MCF 10A (cell line): ENCODE measurements around the gene UQCC3. TPM values are rescaled to one million over a fixed set of nuclear protein-coding genes. Genes with fewer than 3 reads are reported as not detected.

ENCODE experiments used
- BruUV-seq: library from RNA; stranded (reverse); fragments of 400-500 nt; replicated peaks from 2 replicates; lab custom pipeline; 2021; lab: Mats Ljungman, UMichigan
- CTCF ChIA-PET: fragments of 300-600 bp; sonication (Branson Sonifier 250); formaldehyde crosslinking; extraction: SDS; loops from one replicate; lab custom pipeline; 2021; ENCODE audit warnings: antibody characterized with exemption, inconsistent platforms; lab: Yijun Ruan, JAX
- POLR2A ChIA-PET: fragments of 300-600, 350-650 bp; sonication (Branson Sonifier 250); formaldehyde crosslinking; extraction: SDS; loops from one replicate; lab custom pipeline; 2020; ENCODE audit warnings: antibody characterized with exemption, inconsistent platforms; lab: Yijun Ruan, JAX
- DNase-seq: peaks from one replicate; pipeline ENCODE4 v3.0.0-alpha.2; 2018; ENCODE audit not compliant: unreplicated experiment
- H3K27ac Mint-ChIP-seq: one replicate; pipeline ENCODE4 v1.8.0; 2022; ENCODE audit warnings: mild to moderate bottlenecking, low read depth, mixed read lengths; ENCODE audit not compliant: unreplicated experiment
- H3K27me3 Mint-ChIP-seq: one replicate; pipeline ENCODE4 v1.8.0; 2022; ENCODE audit warnings: mixed read lengths; ENCODE audit not compliant: insufficient read depth, unreplicated experiment
- H3K36me3 Mint-ChIP-seq: one replicate; pipeline ENCODE4 v1.8.0; 2022; ENCODE audit warnings: mild to moderate bottlenecking, moderate library complexity, mixed read lengths; ENCODE audit not compliant: insufficient read depth, unreplicated experiment
- H3K4me1 Mint-ChIP-seq: one replicate; pipeline ENCODE4 v1.8.0; 2022; ENCODE audit warnings: mixed read lengths; ENCODE audit not compliant: insufficient read depth, unreplicated experiment
- H3K4me3 Mint-ChIP-seq: one replicate; pipeline ENCODE4 v1.8.0; 2022; ENCODE audit warnings: mild to moderate bottlenecking, moderate library complexity, mixed read lengths; ENCODE audit not compliant: unreplicated experiment
- H3K9me3 Mint-ChIP-seq: one replicate; pipeline ENCODE4 v1.8.0; 2022; ENCODE audit warnings: mixed read lengths; ENCODE audit not compliant: unreplicated experiment
- CTCF ChIP-seq: fragments of 200-600 bp; IDR thresholded peaks from one replicate; pipeline ENCODE4 v1.8.0; 2022; ENCODE audit warnings: antibody characterized with exemption, mild to moderate bottlenecking; ENCODE audit not compliant: unreplicated experiment
- intact Hi-C: fragments of 100-400 bp; cut with micrococcal nuclease; formaldehyde crosslinking; loops from 2 replicates; pipeline ENCODE4 v1.14.1; 2022
- total RNA-seq: library from RNA; stranded (reverse); gene quantifications from 2 replicates; pipeline ENCODE4 v1.2.3, GENCODE V29; 2022

The UQCC3 gene
- total RNA-seq, 1 experiment from 2014 or later: 13.8 TPM

- intact Hi-C loops: no loop called here
- TSS peak; percentile 59 for BruUV-seq
- Mint-ChIP-seq H3K4me3 (peak within 1 kb of the TSS; percentile 72), H3K9me3 (no peaks in the 10 kb centered on the region), H3K27ac (peak within 1 kb of the TSS; percentile 94), H3K4me1 (peaks cover 22% of the 10 kb centered on the region), H3K36me3 (peaks cover 41% of the 10 kb centered on the region), H3K27me3 (no peaks in the 10 kb centered on the region)
- ChIA-PET CTCF (interaction anchor here (0.8 to 3.0 kb wide), 11 partner anchors 7 to 1532 kb away, joined by 3 to 72 read pairs (median 11); partner anchors contain the start of genes BSCL2, GNG3, HNRNPUL2 and LBHD1), POLR2A (interaction anchor here (0.7 to 7.1 kb wide), 23 partner anchors 10 to 177 kb away, joined by 3 to 132 read pairs (median 5); partner anchors contain the start of genes C11orf98, CSKMT, HNRNPUL2 and INTS5)
- no peak for TF ChIP-seq CTCF
- peak; percentile 89 for DNase-seq
These were observed 7.6 kb downstream of the UQCC3 start, which contains the start of gene UBXN1 for GRCh38 chr11:62678770-62679696. Gene UBXN1, minus strand, starts transcription at chr11:62679073. Its CDS starts 150 bp downstream, at chr11:62678923.

GRCh38 chr11:62680825-62681240, 9.4 kb downstream of the UQCC3 start:
- intact Hi-C loops: loop anchor here (2.0 kb wide), 1 partner anchor 14 kb away; no protein-coding TSS in a partner anchor
- POLR2A ChIA-PET: interaction anchor here (0.6 to 7.1 kb wide), 30 partner anchors 9 to 1353 kb away, joined by 3 to 132 read pairs (median 5); partner anchors contain the start of genes C11orf98, CSKMT, GANAB and HNRNPUL2
- Mint-ChIP-seq H3K4me1 (peaks cover 22% of the 10 kb centered on the region), H3K36me3 (peaks cover 27% of the 10 kb centered on the region), H3K4me3 (peak overlapping the region; percentile 45), H3K9me3 (no peaks in the 10 kb centered on the region), H3K27ac (no peak overlapping the region), H3K27me3 (no peaks in the 10 kb centered on the region)
- CTCF ChIA-PET: interaction anchor here (0.6 to 3.0 kb wide), 33 partner anchors 9 to 344 kb away, joined by 3 to 72 read pairs (median 4); partner anchors contain the start of genes ASRGL1, BSCL2, GNG3 and HNRNPUL2
- peak; percentile 42 for TF ChIP-seq CTCF
- peak; percentile 77 for DNase-seq
- BruUV-seq: no TSS peak

- H3K27ac Mint-ChIP-seq: no peak overlapping the region
- ChIA-PET CTCF (interaction anchor here (1.1 kb wide), 1 partner anchor 41 kb away, joined by 6 read pairs; no protein-coding TSS in a partner anchor), POLR2A (no interaction called here)
- H3K4me1 Mint-ChIP-seq: peaks cover 14% of the 10 kb centered on the region
- no peaks in the 10 kb centered on the region for H3K9me3 Mint-ChIP-seq
- no peak overlapping the region for H3K4me3 Mint-ChIP-seq
- no peak for DNase-seq
- peaks cover 11% of the 10 kb centered on the region for H3K36me3 Mint-ChIP-seq
- intact Hi-C loops: no loop called here
- H3K27me3 Mint-ChIP-seq: no peaks in the 10 kb centered on the region
- TF ChIP-seq CTCF: no peak
- no TSS peak for BruUV-seq
These were observed 11.0 kb downstream of the UQCC3 start for GRCh38 chr11:62682518-62682917.
